HG02981 (cell line): ENCODE results near the gene ZFAND2B.
"Not testable (repeated sequence)": the region's sequence is repeated elsewhere in the genome, so short reads cannot be mapped to it uniquely, and the experiment has no call there.

Experiments used
- ATAC-seq: cut with Tn5 transposase; IDR thresholded peaks from one replicate; pipeline ENCODE4 v1.9.1; 2021; ENCODE audit warnings: mild to moderate bottlenecking, moderate library complexity; ENCODE audit not compliant: unreplicated experiment

ZFAND2B gene

GRCh38 chr2:219175928-219176817 lies 30.4 kb upstream of the ZFAND2B start:
- peak; percentile 11 for ATAC-seq

GRCh38 chr2:219176818-219177551 lies 29.6 kb upstream of the ZFAND2B start, which contains the start of gene CNPPD1:
TSS of gene CNPPD1 (minus strand) at chr2:219176925. CDS start at chr2:219176828, 97 bp downstream.
- ATAC-seq, result peak; percentile 70

- peak; percentile 39 for ATAC-seq
Observed at GRCh38 chr2:219177552-219178376, 28.8 kb upstream of the ZFAND2B start, which contains the start of gene RETREG2. TSS of gene RETREG2 (plus strand) at chr2:219178275. CDS start at chr2:219178353, 78 bp downstream.

DNA sequence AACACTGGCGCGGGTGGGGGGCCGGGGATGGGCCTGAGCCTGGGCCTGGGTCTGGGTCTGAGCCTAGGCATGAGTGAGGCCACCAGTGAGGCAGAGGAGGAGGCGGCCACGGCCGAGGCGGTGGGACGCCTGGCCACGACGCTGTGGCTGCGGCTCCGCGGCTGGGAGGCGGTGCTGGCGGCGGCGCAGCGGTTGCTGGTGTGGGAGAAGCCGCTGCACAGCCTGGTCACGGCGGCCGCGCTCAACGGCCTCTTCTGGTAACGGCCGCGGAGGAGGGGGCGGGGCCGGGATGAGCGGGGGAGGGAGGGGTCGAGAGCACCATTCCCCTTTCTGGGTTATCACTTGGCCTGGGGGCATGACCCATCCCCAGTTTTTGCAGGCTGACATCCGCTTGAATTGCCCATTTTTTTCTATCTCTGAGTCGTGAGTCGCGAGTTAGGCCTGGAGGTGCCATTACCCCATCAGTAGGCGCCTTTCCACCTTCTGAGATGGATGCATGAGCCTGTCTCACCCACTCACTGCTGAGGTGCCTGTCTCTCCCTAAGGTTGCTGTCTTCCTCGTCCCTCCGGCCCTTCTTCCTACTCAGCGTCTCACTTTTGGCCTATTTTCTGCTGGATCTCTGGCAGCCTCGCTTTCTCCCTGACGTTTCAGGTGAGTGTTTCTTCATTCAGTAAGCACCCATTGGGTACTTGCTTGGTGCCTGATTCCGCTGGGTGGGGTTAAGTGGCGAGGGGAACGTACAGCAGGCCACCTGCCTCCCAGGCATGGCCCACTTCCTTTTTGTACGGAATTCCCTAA lies 28.0 kb upstream of the ZFAND2B start:
- ATAC-seq, result peak; percentile 6

GRCh38 chr2:219179601-219180465 lies 26.7 kb upstream of the ZFAND2B start:
- ATAC-seq, result no peak

- ATAC-seq, result no peak
Observed at GRCh38 chr2:219180961-219181360, 25.6 kb upstream of the ZFAND2B start.

GRCh38 chr2:219181531-219181930 lies 25.1 kb upstream of the ZFAND2B start:
- no peak for ATAC-seq

- no peak for ATAC-seq
Observed at GRCh38 chr2:219182331-219183150, 24.0 kb upstream of the ZFAND2B start.

DNA sequence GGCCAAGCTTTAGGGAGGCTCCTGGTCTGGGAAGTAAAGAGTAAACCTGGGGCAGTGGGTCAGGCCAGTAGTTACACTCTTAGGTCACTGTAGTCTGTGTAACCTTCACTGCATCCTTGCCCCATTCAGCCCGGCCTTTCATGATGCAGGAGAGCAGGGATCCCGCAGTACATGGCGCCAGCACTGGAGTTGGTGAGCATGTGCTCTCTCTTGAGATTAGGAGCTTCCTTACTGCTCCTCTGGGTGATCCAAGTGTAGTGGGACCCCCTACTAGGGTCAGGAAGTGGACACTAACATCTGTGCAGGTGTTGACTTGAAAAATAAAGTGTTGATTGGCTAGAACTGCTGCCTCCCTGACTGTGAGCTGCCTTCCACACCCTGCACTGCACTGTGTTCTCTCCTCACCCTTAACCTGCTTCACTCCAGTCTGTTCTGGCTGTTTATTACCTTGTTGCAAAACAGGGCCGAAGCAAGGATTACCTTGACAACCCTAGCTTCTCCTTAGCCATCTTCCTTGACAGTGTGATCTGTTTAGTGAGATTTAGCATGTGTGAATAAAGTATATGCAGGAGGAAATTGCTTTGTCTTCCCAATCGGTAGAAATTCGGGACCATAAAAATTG lies 23.3 kb upstream of the ZFAND2B start:
- ATAC-seq, result no peak

GRCh38 chr2:219184121-219184520 lies 22.5 kb upstream of the ZFAND2B start:
- no peak for ATAC-seq

DNA sequence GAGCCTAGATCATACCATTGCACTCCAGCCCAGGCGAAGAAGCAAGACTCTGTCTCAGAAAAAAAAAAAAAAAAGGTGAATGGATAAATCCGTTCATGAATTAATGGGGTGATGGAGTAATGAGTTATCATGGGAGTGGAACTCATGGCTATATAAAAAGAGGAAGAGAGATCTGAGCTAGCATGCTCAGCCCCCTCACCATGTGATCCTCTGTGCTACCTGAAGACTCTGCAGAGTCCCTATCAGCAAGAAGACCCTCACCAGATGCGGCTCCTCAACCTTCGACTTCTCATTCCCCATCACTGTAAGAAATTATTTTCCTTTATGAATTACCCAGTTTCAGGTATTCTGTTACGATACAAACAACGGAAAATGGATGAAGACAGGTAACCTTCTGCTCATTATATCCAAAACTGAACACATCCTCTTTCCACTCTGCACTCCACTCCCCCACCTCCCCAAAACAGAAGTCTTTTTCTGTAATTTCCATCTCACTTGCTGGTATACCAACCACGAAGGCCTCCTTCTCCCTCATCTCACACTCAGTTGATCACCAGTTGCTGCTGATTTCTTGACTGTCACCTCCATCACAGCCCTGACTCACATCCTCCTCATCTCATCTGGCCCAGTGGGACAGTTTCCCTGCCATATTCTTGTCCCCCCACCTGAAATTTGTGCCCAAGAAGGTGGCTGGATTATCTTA lies 19.7 kb upstream of the ZFAND2B start:
- no peak for ATAC-seq

GRCh38 chr2:219197388-219197787 lies 9.2 kb upstream of the ZFAND2B start:
- ATAC-seq, result no peak

DNA sequence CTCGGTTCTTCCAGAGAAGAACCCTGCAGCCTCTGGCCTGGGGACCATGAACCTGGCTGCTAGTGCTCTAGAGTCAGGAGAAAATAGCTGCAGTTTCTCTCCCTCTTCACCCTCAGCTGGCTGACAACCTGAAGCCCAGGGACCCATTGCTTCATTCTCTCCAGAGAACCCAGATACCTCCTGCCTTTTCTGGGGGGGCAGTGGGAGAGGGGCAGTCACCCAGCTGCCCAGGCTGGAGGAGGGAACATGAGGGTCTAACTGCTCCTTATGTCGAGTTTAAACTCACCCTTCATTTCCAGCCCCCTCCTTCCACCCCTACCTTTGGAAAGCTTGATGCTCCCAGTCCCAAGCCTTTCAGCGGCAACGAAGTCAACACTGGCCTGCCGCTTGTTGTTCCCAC lies 7.6 kb upstream of the ZFAND2B start:
- no peak for ATAC-seq

GRCh38 chr2:219199470-219200211 lies 6.9 kb upstream of the ZFAND2B start:
- ATAC-seq, result no peak

DNA sequence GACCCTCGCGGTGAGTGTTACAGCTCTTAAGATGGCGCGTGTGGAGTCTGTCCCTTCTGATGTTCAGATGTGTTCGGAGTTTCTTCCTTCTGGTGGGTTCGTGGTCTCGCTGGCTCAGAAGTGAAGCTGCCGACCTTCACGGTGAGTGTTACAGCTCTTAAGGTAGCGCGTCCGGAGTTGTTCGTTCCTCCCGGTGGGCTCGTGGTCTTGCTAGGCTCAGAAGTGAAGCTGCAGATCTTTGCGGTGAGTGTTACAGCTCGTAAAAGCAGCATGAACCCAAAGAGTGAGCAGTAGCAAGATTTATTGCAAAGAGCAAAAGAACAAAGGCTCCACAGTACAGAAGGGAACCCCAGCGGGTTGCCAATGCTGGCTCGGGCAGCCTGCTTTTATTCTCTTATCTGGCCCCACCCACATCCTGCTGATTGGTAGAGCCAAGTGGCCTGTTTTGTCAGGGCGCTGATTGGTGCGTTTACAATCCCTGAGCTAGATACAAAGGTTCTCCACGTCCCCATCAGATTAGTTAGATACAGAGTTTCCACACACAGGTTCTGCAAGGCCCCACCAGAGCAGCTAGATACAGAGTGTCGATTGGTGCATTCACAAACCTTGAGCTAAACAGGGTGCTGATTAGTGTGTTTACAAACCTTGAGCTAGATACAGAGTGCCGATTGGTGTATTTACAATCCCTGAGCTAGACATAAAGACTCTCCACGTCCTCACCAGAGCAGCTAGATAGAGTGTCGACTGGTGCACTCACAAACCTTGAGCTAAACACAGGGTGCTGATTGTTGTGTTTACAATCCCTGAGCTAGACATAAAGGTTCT lies 5.9 kb upstream of the ZFAND2B start:
- ATAC-seq, result not testable (repeated sequence)

DNA sequence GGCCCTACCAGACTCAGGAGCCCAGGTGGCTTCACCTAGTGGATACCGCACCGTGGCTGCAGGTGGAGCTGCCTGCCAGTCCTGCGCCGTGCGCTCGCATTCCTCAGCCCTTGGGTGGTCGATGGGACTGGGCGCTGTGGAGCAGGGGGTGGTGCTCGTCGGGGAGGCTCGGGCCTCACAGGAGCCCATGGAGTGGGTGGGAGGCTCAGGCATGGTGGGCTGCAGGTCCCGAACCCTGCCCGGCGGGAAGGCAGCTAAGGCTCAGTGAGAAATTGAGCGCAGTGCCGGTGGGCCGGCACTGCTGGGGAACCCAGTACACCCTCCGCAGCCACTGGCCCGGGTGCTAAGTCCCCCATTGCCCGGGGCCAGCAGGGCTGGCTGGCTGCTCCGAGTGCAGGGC lies 5.3 kb upstream of the ZFAND2B start:
- ATAC-seq, result not testable (repeated sequence)
